Upper lobe of left lung (tissue), 4 donors: ENCODE measurements around the gene DMD.

Experiments used
- CTCF ChIP-seq, 6 experiments: fragments of 450-650 bp in 4 of 6; fragments of 200-600 bp in 2 of 6; sonication (generic) in 2 of 6; IDR thresholded peaks; one replicate each; pipeline ENCODE4 v1.5.1; 2016 to 2019; ENCODE audit warnings: antibody characterized with exemption in 6 of 6
- POLR2A ChIP-seq, 4 donors: fragments of 450-650 bp; IDR thresholded peaks; one replicate each; pipeline ENCODE4 v1.5.1; 2016 to 2017; ENCODE audit warnings: antibody characterized with exemption in 4 of 4, mild to moderate bottlenecking in 2 of 4
- POLR2AphosphoS5 ChIP-seq, 2 donors: sonication (generic); formaldehyde crosslinking; IDR thresholded peaks; one replicate each; pipeline ENCODE4 v1.5.1; 2017; ENCODE audit warnings: antibody characterized with exemption in 2 of 2

GRCh38 chrX:31702222-31702621 lies 1509.1 kb downstream of the DMD start:
- TF ChIP-seq CTCF (IDR thresholded peaks at IDR 0.05) (no peak), POLR2A (IDR thresholded peaks at IDR 0.05) (no peak), POLR2AphosphoS5 (IDR thresholded peaks at IDR 0.05) (no peak)
